ENCODE data around the gene SNAPC3.
"Not testable (repeated sequence)": the region's sequence is repeated elsewhere in the genome, so short reads cannot be mapped to it uniquely, and the experiment has no call there.

SNAPC3 gene

GRCh38 chr9:15423231-15423985 is 732 bp downstream of the SNAPC3 start:
- no peak for DNase-seq

GRCh38 chr9:15426019-15426418 is 3.3 kb downstream of the SNAPC3 start:
- DNase-seq, result no peak

- DNase-seq, result not testable (repeated sequence)
Observed at GRCh38 chr9:15427702-15428101, 5.0 kb downstream of the SNAPC3 start.

- no peak for DNase-seq
Observed at GRCh38 chr9:15430920-15431844, 8.5 kb downstream of the SNAPC3 start.

GRCh38 chr9:15433191-15433590 is 10.5 kb downstream of the SNAPC3 start:
- no peak for DNase-seq

GRCh38 chr9:15433661-15434060 is 11.0 kb downstream of the SNAPC3 start:
- no peak for DNase-seq

GRCh38 chr9:15438891-15439290 is 16.2 kb downstream of the SNAPC3 start:
- DNase-seq, result no peak

- not testable (repeated sequence) for DNase-seq
Observed at GRCh38 chr9:15441841-15442240, 19.2 kb downstream of the SNAPC3 start.

GRCh38 chr9:15442264-15442663 is 19.6 kb downstream of the SNAPC3 start:
- not testable (repeated sequence) for DNase-seq

- no peak for DNase-seq
Observed at GRCh38 chr9:15444141-15444540, 21.5 kb downstream of the SNAPC3 start.

- no peak for DNase-seq
Observed at GRCh38 chr9:15453956-15454355, 31.3 kb downstream of the SNAPC3 start.

GRCh38 chr9:15461056-15461455 is 38.4 kb downstream of the SNAPC3 start:
- no peak for DNase-seq

- DNase-seq, result no peak
Observed at GRCh38 chr9:15461601-15462000, 38.9 kb downstream of the SNAPC3 start.

GRCh38 chr9:15468145-15468544 is 45.5 kb downstream of the SNAPC3 start:
- no peak for DNase-seq

GRCh38 chr9:15469406-15469805 is 46.7 kb downstream of the SNAPC3 start:
- no peak for DNase-seq

- DNase-seq, result no peak
Observed at GRCh38 chr9:15469862-15470261, 47.2 kb downstream of the SNAPC3 start.

- DNase-seq, result no peak
Observed at GRCh38 chr9:15475923-15476536, 53.4 kb downstream of the SNAPC3 start.

GRCh38 chr9:15480028-15480427 is 57.4 kb downstream of the SNAPC3 start:
- DNase-seq, result no peak

- DNase-seq, result no peak
Observed at GRCh38 chr9:15482146-15482545, 59.5 kb downstream of the SNAPC3 start.

- DNase-seq, result no peak
Observed at GRCh38 chr9:15484802-15485201, 62.1 kb downstream of the SNAPC3 start.

GRCh38 chr9:15485836-15486666 is 63.4 kb downstream of the SNAPC3 start:
- no peak for DNase-seq

GRCh38 chr9:15491950-15492349 is 69.3 kb downstream of the SNAPC3 start:
- DNase-seq, result no peak

All from activated CD8-positive, alpha-beta memory T cell treated with anti-CD3 and anti-CD28 coated beads, Interleukin-2, amount 50 U/mL, for 4 hours (primary cell).